Right lobe of liver (tissue), 4 donors: Measurements from ENCODE around the gene ABCC1.

Experiments
- CTCF ChIP-seq, 4 donors: fragments of 200-600 bp in 3 of 4; fragments of 450-650 bp in 1 of 4; IDR thresholded peaks; one replicate each; pipeline versions ENCODE4 v1.5.1 to v1.8.0; 2016 to 2022; ENCODE audit warnings: antibody characterized with exemption in 4 of 4, mild to moderate bottlenecking in 2 of 4
- POLR2A ChIP-seq: fragments of 450-650 bp; IDR thresholded peaks from one replicate; pipeline ENCODE4 v1.6.1; 2017; ENCODE audit warnings: antibody characterized with exemption, mild to moderate bottlenecking
- donor health status: DM: no; HTN: no; CAD: no.
- donor health status: DM: no; HTN: no; CAD: no.
- donor health status: DM: no; HTN: yes; CAD: no.

- TF ChIP-seq CTCF (IDR thresholded peaks at IDR 0.05), result no peak
- no peak for TF ChIP-seq POLR2A
Measured at GRCh38 chr16:15988268-15989013, 39.0 kb downstream of the ABCC1 start.
